B cell (primary cell): ENCODE measurements around the gene HEXD. TPM values are rescaled to one million over a fixed set of nuclear protein-coding genes. Genes with fewer than 3 reads are reported as not detected.
"Not testable (repeated sequence)": the region's sequence is repeated elsewhere in the genome, so short reads cannot be mapped to it uniquely, and the experiment has no call there.

ENCODE experiments used
- ATAC-seq: fragments of 200-7000 bp; cut with Tn5 transposase; one replicate; pipeline ENCODE4 v1.10.0; 2021; ENCODE audit warnings: low read depth, mild to moderate bottlenecking, moderate number of reproducible peaks, moderate library complexity
- CTCF ChIA-PET: fragments of 350-600 bp; sonication (Branson Sonifier 250); formaldehyde crosslinking; loops from one replicate; lab custom pipeline; 2021; ENCODE audit warnings: antibody characterized with exemption, inconsistent platforms; lab: Charles Lee
- POLR2A ChIA-PET: fragments of 350-600 bp; sonication (Branson Sonifier 250); formaldehyde crosslinking; loops from one replicate; lab custom pipeline; 2021; ENCODE audit warnings: antibody characterized with exemption; lab: Charles Lee
- DNase-seq: peaks from one replicate; pipeline ENCODE4 v3.0.0; 2013
- H2AFZ ChIP-seq: 2 replicates; pipeline ENCODE4 v1.6.1; 2012; ENCODE audit warnings: mild to moderate bottlenecking, low read depth, low read length; ENCODE audit not compliant: insufficient read depth, poor library complexity, severe bottlenecking
- H3K27ac ChIP-seq, 2 donors: 1 replicate in 1 of 2; 2 replicates in 1 of 2; pipeline ENCODE4 v1.5.1; 2012 to 2013; ENCODE audit warnings: low read length in 2 of 2, mild to moderate bottlenecking in 2 of 2, moderate library complexity in 1 of 2
- H3K27me3 ChIP-seq, 4 experiments: fragments of 200-600 bp in 1 of 4; sonication (generic) in 1 of 4; replicated peaks in 1 of 4; 1 replicate in 2 of 4; 2 replicates in 2 of 4; pipeline versions ENCODE4 v1.6.1 to v1.7.0; 2013 to 2016; ENCODE audit warnings: low read length in 3 of 4, mild to moderate bottlenecking in 2 of 4, mixed read lengths in 1 of 4, moderate library complexity in 1 of 4; ENCODE audit not compliant: insufficient read depth in 4 of 4, control insufficient read depth in 3 of 4; ENCODE audit errors: control extremely low read depth in 1 of 4
- H3K36me3 ChIP-seq, 2 experiments: replicated peaks in 1 of 2; 1 replicate in 1 of 2; 2 replicates in 1 of 2; pipeline versions ENCODE4 v1.6.1 to v1.7.1; 2013; ENCODE audit warnings: low read length in 1 of 2; ENCODE audit not compliant: insufficient read depth in 2 of 2, control insufficient read depth in 1 of 2; ENCODE audit errors: control extremely low read depth in 1 of 2, extremely low read depth in 1 of 2
- H3K4me1 ChIP-seq, 2 donors: fragments of 200-600 bp in 1 of 2; sonication (generic) in 1 of 2; 1 replicate in 1 of 2; 2 replicates in 1 of 2; pipeline versions ENCODE4 v1.5.1 to v1.6.1; 2013 to 2017; ENCODE audit warnings: low read length in 2 of 2; ENCODE audit not compliant: control insufficient read depth in 2 of 2, insufficient read depth in 2 of 2
- H3K4me2 ChIP-seq: replicated peaks from 2 replicates; pipeline ENCODE3; 2012; ENCODE audit warnings: mild to moderate bottlenecking, low read depth, low read length; ENCODE audit not compliant: poor library complexity, severe bottlenecking
- H3K4me3 ChIP-seq, 5 experiments: fragments of 200-600 bp in 1 of 5; sonication (generic) in 1 of 5; 1 replicate in 3 of 5; 2 replicates in 2 of 5; pipeline versions ENCODE4 v1.5.1 to v1.7.0; 2011 to 2016; ENCODE audit warnings: low read length in 4 of 5, mild to moderate bottlenecking in 4 of 5, low read depth in 2 of 5, control low read depth in 1 of 5, moderate library complexity in 1 of 5; ENCODE audit not compliant: insufficient read depth in 1 of 5; ENCODE audit errors: control extremely low read depth in 1 of 5, extremely low read depth in 1 of 5
- H3K79me2 ChIP-seq: fragments of 200-600 bp; sonication (generic); one replicate; pipeline ENCODE4 v1.6.0; 2016; ENCODE audit warnings: low read length; ENCODE audit not compliant: control insufficient read depth, insufficient read depth
- H3K9ac ChIP-seq: fragments of 200-600 bp; sonication (generic); 2 replicates; pipeline ENCODE4 v1.6.1; 2017; ENCODE audit warnings: mild to moderate bottlenecking, low read length, moderate library complexity
- H3K9me3 ChIP-seq, 3 donors: one replicate each; pipeline versions ENCODE4 v1.6.1 to v1.7.1; 2013; ENCODE audit warnings: low read length in 2 of 3; ENCODE audit not compliant: control insufficient read depth in 2 of 3, insufficient read depth in 1 of 3; ENCODE audit errors: control extremely low read depth in 1 of 3
- H4K20me1 ChIP-seq: 2 replicates; pipeline ENCODE4 v1.6.0; 2012; ENCODE audit warnings: mild to moderate bottlenecking, low read length; ENCODE audit not compliant: insufficient read depth, control insufficient read depth, poor library complexity, severe bottlenecking
- H3K27ac Mint-ChIP-seq: one replicate; pipeline ENCODE4 v1.8.0; 2021; ENCODE audit warnings: mixed read lengths
- H3K27me3 Mint-ChIP-seq: one replicate; pipeline ENCODE4 v1.8.0; 2021; ENCODE audit warnings: mixed read lengths
- H3K4me1 Mint-ChIP-seq: one replicate; pipeline ENCODE4 v1.8.0; 2021; ENCODE audit warnings: mixed read lengths
- H3K4me3 Mint-ChIP-seq: one replicate; pipeline ENCODE4 v1.8.0; 2021; ENCODE audit warnings: mixed read lengths
- H3K9me3 Mint-ChIP-seq: one replicate; pipeline ENCODE4 v1.8.0; 2022; ENCODE audit warnings: mixed read lengths; ENCODE audit not compliant: insufficient read depth
- CTCF ChIP-seq: fragments of 200-600 bp; IDR thresholded peaks from one replicate; pipeline ENCODE4 v1.8.0; 2022; ENCODE audit warnings: antibody characterized with exemption, mild to moderate bottlenecking
- EZH2 ChIP-seq: IDR thresholded peaks from 2 replicates; pipeline ENCODE4 v1.6.1; 2012; ENCODE audit warnings: borderline replicate concordance, low read depth, mild to moderate bottlenecking, moderate library complexity, low read length; ENCODE audit not compliant: insufficient read depth, poor library complexity, severe bottlenecking
- WGBS: methylation state at CpG from one replicate; pipeline ENCODE4 v1.1.5; 2013; ENCODE audit warnings: missing lambda C conversion rate; ENCODE audit not compliant: insufficient coverage; 5-methylcytosine and 5-hydroxymethylcytosine counted together
- intact Hi-C: fragments of 100-400 bp; cut with micrococcal nuclease; formaldehyde crosslinking; loops from one replicate; pipeline ENCODE4 v1.10.0; 2022
- polyA plus RNA-seq: library from polyadenylated mRNA; depleted of rRNA; stranded (reverse); fragments of >200 nt; gene quantifications from 2 replicates; pipeline ENCODE4 v1.2.3, GENCODE V29; 2012
- total RNA-seq, 2 donors: library from RNA; stranded (reverse); fragments of 120-200 nt in 1 of 2; gene quantifications; 1 replicate in 1 of 2; 2 replicates in 1 of 2; pipeline versions ENCODE4 v1.2.3 to v1.2.4, GENCODE V29; 2013 to 2022

The HEXD gene
- total and polyA plus RNA-seq, 2 donors (not counting 1 experiment from before 2014, with no cell fraction given), result 128 to 317 TPM

GRCh38 chr17:82452162-82452561, 34.0 kb downstream of the HEXD start:
- H3K36me3 ChIP-seq, result peaks cover 1 to 10% of the 10 kb centered on the region in 2 experiments
- no peak overlapping the region for H3K4me3 ChIP-seq
- Mint-ChIP-seq H3K27ac (peak overlapping the region; percentile 68), H3K4me3 (peak overlapping the region; percentile 54), H3K9me3 (no peaks in the 10 kb centered on the region), H3K4me1 (peaks cover 35% of the 10 kb centered on the region), H3K27me3 (no peaks in the 10 kb centered on the region)
- H3K9me3 ChIP-seq, result peaks cover 0 to 4% (median 0%) of the 10 kb centered on the region in 3 donors
- DNase-seq (no peak), ATAC-seq (no peak)
- 100% methylated on average over 3 of the region's 3 CpGs for WGBS
- intact Hi-C loops, result no loop called here
- H3K79me2 ChIP-seq, result peaks cover 44% of the 10 kb centered on the region
- no peaks in the 10 kb centered on the region for H3K27me3 ChIP-seq
- TF ChIP-seq CTCF, result no peak
- TF ChIP-seq EZH2, result no peak
- no peak overlapping the region for H3K27ac ChIP-seq
- no peak overlapping the region for H2AFZ ChIP-seq
- H3K9ac ChIP-seq, result no peak overlapping the region
- CTCF ChIA-PET, result no interaction called here
- H3K4me1 ChIP-seq, result peaks cover 20 to 34% of the 10 kb centered on the region in 2 donors
- no peaks in the 10 kb centered on the region for H4K20me1 ChIP-seq
- POLR2A ChIA-PET, result no interaction called here
- H3K4me2 ChIP-seq, result no peak overlapping the region

DNA sequence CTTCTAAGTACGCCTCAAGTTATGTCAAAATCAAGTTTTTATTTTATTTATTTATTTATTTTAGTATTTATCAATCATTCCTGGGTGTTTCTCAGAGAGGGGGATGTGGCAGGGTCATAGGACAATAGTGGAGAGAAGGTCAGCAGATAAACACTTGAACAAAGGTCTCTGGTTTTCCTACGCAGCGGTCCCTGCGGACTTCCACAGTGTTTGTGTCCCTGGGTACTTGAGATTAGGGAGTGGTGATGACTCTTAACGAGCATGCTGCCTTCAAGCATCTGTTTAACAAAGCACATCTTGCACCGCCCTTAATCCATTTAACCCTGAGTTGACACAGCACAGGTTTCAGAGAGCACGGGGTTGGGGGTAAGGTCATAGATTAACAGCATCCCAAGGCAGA, 35.0 kb downstream of the HEXD start:
- H3K9me3 Mint-ChIP-seq, H4K20me1 ChIP-seq, H3K9me3 ChIP-seq, H3K36me3 ChIP-seq, ATAC-seq, H3K27me3 ChIP-seq, H3K4me3 ChIP-seq, H3K4me3 Mint-ChIP-seq, DNase-seq, H3K27me3 Mint-ChIP-seq, H3K27ac Mint-ChIP-seq, H3K9ac ChIP-seq, intact Hi-C loops, CTCF ChIA-PET, POLR2A ChIA-PET, H3K4me2 ChIP-seq, H3K27ac ChIP-seq, H2AFZ ChIP-seq: not testable (repeated sequence)
- Histone ChIP-seq H3K4me1 (peaks cover 23 to 31% of the 10 kb centered on the region in 2 donors), H3K79me2 (peaks cover 34% of the 10 kb centered on the region)
- WGBS, result 93% methylated on average over 3 of the region's 7 CpGs
- H3K4me1 Mint-ChIP-seq, result peaks cover 35% of the 10 kb centered on the region

DNA sequence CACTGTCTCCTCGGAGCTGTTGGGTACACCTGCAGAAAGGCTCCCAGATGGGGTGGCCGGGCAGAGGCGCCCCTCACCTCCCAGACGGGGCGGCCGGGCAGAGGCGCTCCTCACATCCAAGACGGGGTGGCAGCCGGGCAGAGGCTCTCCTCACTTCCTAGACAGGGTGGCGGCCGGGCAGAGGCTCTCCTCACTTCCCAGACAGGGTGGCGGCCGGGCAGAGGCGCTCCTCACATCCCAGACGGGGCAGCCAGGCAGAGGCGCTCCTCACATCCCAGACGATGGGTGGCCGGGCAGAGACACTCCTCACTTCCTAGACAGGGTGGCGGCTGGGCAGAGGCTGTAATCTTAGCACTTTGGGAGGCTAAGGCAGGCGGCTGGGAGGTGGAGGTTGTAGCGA, 35.6 kb downstream of the HEXD start:
- Histone ChIP-seq H3K79me2 (peaks cover 34% of the 10 kb centered on the region), H3K4me1 (peaks cover 21 to 28% of the 10 kb centered on the region in 2 donors)
- H3K36me3 ChIP-seq, H3K4me2 ChIP-seq, ATAC-seq, H3K27ac ChIP-seq, H3K9me3 ChIP-seq, H3K4me3 Mint-ChIP-seq, H3K9ac ChIP-seq, H3K27ac Mint-ChIP-seq, CTCF ChIA-PET, H4K20me1 ChIP-seq, H2AFZ ChIP-seq, H3K9me3 Mint-ChIP-seq, H3K4me3 ChIP-seq, H3K27me3 Mint-ChIP-seq, H3K27me3 ChIP-seq, DNase-seq, POLR2A ChIA-PET, intact Hi-C loops: not testable (repeated sequence)
- 95% methylated on average over 13 of the region's 21 CpGs for WGBS
- peaks cover 35% of the 10 kb centered on the region for H3K4me1 Mint-ChIP-seq
